DND-41 (cell line): ENCODE measurements around the gene GNB1L.
A peak's percentile ranks its signal among the peaks of the same experiment; 100 is the strongest.

Source experiments
- ATAC-seq: fragments of 200-7000 bp; cut with Tn5 transposase; 3 replicates; pipeline ENCODE4 v1.9.1; 2021; ENCODE audit warnings: low read depth; ENCODE audit not compliant: insufficient read depth
- DNase-seq: peaks from one replicate; pipeline ENCODE4 v3.0.0-alpha.2; 2020
- H2AFZ ChIP-seq: 2 replicates; pipeline ENCODE4 v1.6.0; 2012; ENCODE audit warnings: low read depth, low read length
- H3K27ac ChIP-seq: 2 replicates; pipeline ENCODE4 v1.5.1; 2012; ENCODE audit warnings: low read length, inconsistent platforms
- H3K27me3 ChIP-seq: fragments of 200-600 bp; sonication (generic); 2 replicates; pipeline ENCODE4 v1.6.0; 2012; ENCODE audit warnings: low read length, mild to moderate bottlenecking, inconsistent platforms; ENCODE audit not compliant: insufficient read depth, poor library complexity
- H3K36me3 ChIP-seq: 2 replicates; pipeline ENCODE4 v1.5.1; 2012; ENCODE audit warnings: low read length, inconsistent platforms; ENCODE audit not compliant: insufficient read depth
- H3K4me1 ChIP-seq: 2 replicates; pipeline ENCODE4 v1.5.1; 2012; ENCODE audit warnings: mild to moderate bottlenecking, low read length; ENCODE audit not compliant: insufficient read depth
- H3K4me2 ChIP-seq: 2 replicates; pipeline ENCODE4 v1.6.0; 2012; ENCODE audit warnings: mild to moderate bottlenecking, moderate library complexity, low read length, inconsistent platforms; ENCODE audit not compliant: insufficient read depth
- H3K4me3 ChIP-seq, 2 experiments: fragments of 200-600 bp in 1 of 2; shearing (Covaris generic) in 1 of 2; 2 replicates each; pipeline ENCODE4 v1.5.1; 2012 to 2016; ENCODE audit warnings: inconsistent platforms in 2 of 2, low read length in 2 of 2, mild to moderate bottlenecking in 2 of 2, low read depth in 1 of 2, moderate library complexity in 1 of 2
- H3K79me2 ChIP-seq: 2 replicates; pipeline ENCODE4 v1.6.0; 2012; ENCODE audit warnings: low read length, inconsistent platforms; ENCODE audit not compliant: insufficient read depth
- H3K9ac ChIP-seq: 2 replicates; pipeline ENCODE4 v1.6.0; 2012; ENCODE audit warnings: low read depth, mild to moderate bottlenecking, inconsistent platforms, low read length, moderate library complexity
- H3K9me3 ChIP-seq: 2 replicates; pipeline ENCODE4 v1.5.1; 2012; ENCODE audit warnings: low read length, moderate library complexity, mild to moderate bottlenecking, inconsistent platforms; ENCODE audit not compliant: insufficient read depth, severe bottlenecking
- H4K20me1 ChIP-seq: 2 replicates; pipeline ENCODE4 v1.6.0; 2012; ENCODE audit warnings: low read length; ENCODE audit not compliant: insufficient read depth
- EZH2 ChIP-seq: IDR thresholded peaks from 3 replicates; pipeline ENCODE4 v1.6.1; 2012; ENCODE audit warnings: borderline replicate concordance, low read depth, mild to moderate bottlenecking, moderate library complexity, low read length, inconsistent platforms; ENCODE audit not compliant: severe bottlenecking
- TF ChIP-seq, protein P1 (sequence below): IDR thresholded peaks from 2 replicates; pipeline ENCODE4 v1.5.1; 2012; ENCODE audit warnings: borderline replicate concordance, low read length, moderate library complexity, mild to moderate bottlenecking; ENCODE audit not compliant: poor library complexity, severe bottlenecking; ENCODE audit errors: extremely low read depth

GNB1L gene

DNA sequence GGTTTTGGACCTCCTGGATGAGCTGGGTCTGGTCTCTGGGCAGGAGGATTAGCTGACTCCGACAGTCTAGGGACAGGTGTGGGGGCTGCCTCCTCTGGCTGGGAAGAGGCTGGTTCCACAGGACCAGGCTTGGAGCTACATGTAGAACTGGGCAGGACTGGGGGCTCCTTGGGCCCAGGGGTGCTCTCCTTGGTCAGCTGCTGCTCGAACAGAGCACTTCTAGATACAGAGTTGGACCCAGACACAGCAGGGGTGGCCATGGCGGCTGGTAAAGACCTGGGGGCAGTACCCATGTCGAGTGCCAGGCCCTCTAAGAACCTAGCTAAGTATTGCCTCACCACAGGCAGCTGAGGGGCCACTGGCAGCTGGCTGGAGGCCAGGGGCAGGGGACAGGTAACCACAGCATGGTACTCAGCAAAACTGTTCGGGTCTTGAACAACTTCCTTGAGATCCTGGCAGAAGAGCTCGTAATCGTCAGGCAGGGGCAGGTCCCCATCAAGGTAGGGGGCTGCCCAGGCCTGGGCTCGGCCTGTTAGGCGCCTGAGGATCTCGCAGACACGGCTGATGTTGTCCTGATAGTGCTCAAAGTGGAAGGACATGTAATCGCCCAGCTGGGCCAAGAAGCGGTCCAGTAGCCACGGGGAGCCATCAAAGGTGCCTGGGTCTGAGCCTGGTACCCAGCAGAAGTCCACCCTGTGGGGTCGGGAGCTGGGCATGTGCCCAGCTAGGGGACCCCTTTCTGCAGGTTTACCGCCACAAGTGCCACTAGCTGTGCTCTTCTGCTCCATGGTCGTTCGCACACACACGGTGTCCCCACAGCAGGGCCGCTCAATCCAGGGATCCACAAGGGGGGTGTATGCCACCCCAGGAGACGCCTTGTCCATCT, 3.1 kb downstream of the GNB1L start:
- H3K4me2 ChIP-seq: peak overlapping the region; percentile 97
- peaks cover 76% of the 10 kb centered on the region for H3K36me3 ChIP-seq
- H2AFZ ChIP-seq: no peak overlapping the region
- no peak for DNase-seq
- peaks cover 47% of the 10 kb centered on the region for H3K4me1 ChIP-seq
- H3K27me3 ChIP-seq: no peaks in the 10 kb centered on the region
- H3K9ac ChIP-seq: peak overlapping the region; percentile 99; the same call in 1 of the 2 replicates
- peaks cover 95% of the 10 kb centered on the region for H3K79me2 ChIP-seq
- ATAC-seq: no peak
- TF ChIP-seq, protein P1, sequence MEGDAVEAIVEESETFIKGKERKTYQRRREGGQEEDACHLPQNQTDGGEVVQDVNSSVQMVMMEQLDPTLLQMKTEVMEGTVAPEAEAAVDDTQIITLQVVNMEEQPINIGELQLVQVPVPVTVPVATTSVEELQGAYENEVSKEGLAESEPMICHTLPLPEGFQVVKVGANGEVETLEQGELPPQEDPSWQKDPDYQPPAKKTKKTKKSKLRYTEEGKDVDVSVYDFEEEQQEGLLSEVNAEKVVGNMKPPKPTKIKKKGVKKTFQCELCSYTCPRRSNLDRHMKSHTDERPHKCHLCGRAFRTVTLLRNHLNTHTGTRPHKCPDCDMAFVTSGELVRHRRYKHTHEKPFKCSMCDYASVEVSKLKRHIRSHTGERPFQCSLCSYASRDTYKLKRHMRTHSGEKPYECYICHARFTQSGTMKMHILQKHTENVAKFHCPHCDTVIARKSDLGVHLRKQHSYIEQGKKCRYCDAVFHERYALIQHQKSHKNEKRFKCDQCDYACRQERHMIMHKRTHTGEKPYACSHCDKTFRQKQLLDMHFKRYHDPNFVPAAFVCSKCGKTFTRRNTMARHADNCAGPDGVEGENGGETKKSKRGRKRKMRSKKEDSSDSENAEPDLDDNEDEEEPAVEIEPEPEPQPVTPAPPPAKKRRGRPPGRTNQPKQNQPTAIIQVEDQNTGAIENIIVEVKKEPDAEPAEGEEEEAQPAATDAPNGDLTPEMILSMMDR: no peak
- no peak for TF ChIP-seq EZH2
- H4K20me1 ChIP-seq: peaks cover 69% of the 10 kb centered on the region
- no peaks in the 10 kb centered on the region for H3K9me3 ChIP-seq
- H3K4me3 ChIP-seq: 0 out of 4 replicates have a peak overlapping the region, but pooled peaks of 1 of the 2 experiments have one; percentile 91
- peak overlapping the region; percentile 24; the same call in 1 of the 2 replicates for H3K27ac ChIP-seq

DNA sequence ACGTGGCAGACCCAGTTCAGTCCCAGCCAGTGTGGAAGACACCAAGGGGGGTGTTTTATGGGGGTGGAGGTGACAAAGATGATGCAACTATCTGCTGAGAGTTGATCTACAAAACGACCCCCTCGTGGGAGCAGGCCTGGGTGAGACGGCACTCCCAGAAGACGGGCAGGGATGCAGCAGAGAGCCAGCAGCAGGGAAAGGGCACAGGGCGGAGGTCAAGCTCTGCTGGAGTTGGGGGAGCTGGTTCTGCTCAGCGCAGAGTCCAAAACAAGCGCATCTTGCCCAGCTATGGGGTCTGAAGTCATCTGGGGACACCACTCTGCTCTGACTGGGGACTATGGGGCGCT, 3.9 kb downstream of the GNB1L start:
- Histone ChIP-seq H4K20me1 (peaks cover 77% of the 10 kb centered on the region), H3K27ac (peak overlapping the region; percentile 24; the same call in 1 of the 2 replicates), H3K9me3 (no peaks in the 10 kb centered on the region), H3K4me3 (no peak overlapping the region), H3K36me3 (peaks cover 82% of the 10 kb centered on the region), H3K27me3 (no peaks in the 10 kb centered on the region), H3K4me2 (no peak overlapping the region), H2AFZ (no peak overlapping the region), H3K4me1 (peaks cover 39% of the 10 kb centered on the region), H3K9ac (no peak overlapping the region), H3K79me2 (peaks cover 96% of the 10 kb centered on the region)
- ATAC-seq (no peak), DNase-seq (no peak)
- TF ChIP-seq, protein P1: no peak
- TF ChIP-seq EZH2: no peak

DNA sequence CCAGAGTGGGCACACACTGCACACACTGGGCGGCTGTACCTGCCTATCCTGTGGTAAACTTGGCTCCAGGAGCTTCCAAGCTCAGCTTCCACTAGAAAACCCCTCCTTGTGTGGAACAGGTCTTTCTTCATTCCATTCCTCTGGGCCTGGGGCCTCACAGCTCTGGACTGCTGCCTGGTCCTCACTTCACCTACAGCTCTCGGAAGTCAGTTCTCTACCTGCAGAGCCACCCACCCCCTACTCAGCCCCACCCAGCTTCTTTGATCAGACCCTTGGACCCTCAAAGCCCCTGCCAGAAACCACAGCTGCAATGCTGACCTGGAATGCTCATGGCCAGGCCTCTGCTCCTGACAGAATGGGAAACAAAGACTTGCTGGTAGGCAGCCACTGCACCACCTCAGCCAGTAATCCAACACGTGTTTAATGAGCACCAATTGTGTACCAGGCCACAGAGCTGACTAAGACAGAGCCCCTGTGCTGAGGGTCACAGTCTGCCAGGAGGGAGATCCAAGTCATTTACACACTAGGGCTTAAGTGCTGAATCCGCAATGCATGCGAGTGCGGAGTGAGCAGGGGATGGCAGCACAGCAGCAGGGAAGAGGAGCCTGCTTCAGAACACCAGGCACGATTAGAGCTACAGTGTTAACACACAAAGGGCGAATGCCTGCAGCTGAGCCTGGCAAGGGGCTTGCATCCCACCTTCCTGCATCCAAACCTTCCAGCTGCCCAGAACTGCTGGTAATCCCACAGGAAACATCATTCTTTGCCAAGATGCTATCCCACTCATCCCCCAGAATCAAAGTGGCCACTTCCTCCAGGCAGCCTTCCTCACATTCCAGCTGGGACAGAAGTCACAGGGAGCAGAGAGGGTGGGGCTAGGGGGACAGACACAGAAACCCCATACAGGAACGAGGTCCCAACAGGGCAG, 4.6 kb downstream of the GNB1L start:
- TF ChIP-seq EZH2: no peak
- TF ChIP-seq, protein P1: no peak
- H4K20me1 ChIP-seq: peaks cover 84% of the 10 kb centered on the region
- DNase-seq (no peak), ATAC-seq (no peak)
- H3K9ac ChIP-seq: no peak overlapping the region
- H2AFZ ChIP-seq: no peak overlapping the region
- peaks cover 83% of the 10 kb centered on the region for H3K36me3 ChIP-seq
- no peaks in the 10 kb centered on the region for H3K27me3 ChIP-seq
- peak overlapping the region; percentile 19; the same call in 1 of the 2 replicates for H3K27ac ChIP-seq
- no peak overlapping the region for H3K4me3 ChIP-seq
- peaks cover 94% of the 10 kb centered on the region for H3K79me2 ChIP-seq
- H3K4me1 ChIP-seq: peaks cover 38% of the 10 kb centered on the region
- no peaks in the 10 kb centered on the region for H3K9me3 ChIP-seq
- H3K4me2 ChIP-seq: no peak overlapping the region
